Left lung (tissue), 10 donors: ENCODE results near the gene ZBTB12. TPM values are rescaled to one million over a fixed set of nuclear protein-coding genes. Genes with fewer than 3 reads are reported as not detected.
"Not testable (repeated sequence)": the region's sequence is repeated elsewhere in the genome, so short reads cannot be mapped to it uniquely, and the experiment has no call there.

ENCODE experiments used
- ATAC-seq: fragments of 200-7000 bp; cut with Tn5 transposase; one replicate; pipeline ENCODE4 v1.9.1; 2020; ENCODE audit warnings: moderate library complexity
- DNase-seq, 4 donors: peaks; one replicate each; pipeline ENCODE4 v3.0.0-alpha.2; 2013 to 2020
- H3K27ac ChIP-seq, 2 donors: fragments of 200-600 bp; sonication (generic) in 1 of 2; one replicate each; pipeline versions ENCODE4 v1.5.0 to v1.8.0; 2020 to 2021
- H3K27me3 ChIP-seq, 2 donors: fragments of 200-600 bp; sonication (generic) in 1 of 2; one replicate each; pipeline versions ENCODE4 v1.5.0 to v1.8.0; 2020 to 2021
- H3K36me3 ChIP-seq, 2 donors: fragments of 200-600 bp; sonication (generic) in 1 of 2; one replicate each; pipeline versions ENCODE4 v1.5.0 to v1.8.0; 2020 to 2021
- H3K4me1 ChIP-seq, 2 donors: fragments of 200-600 bp; one replicate each; pipeline ENCODE4 v1.8.0; 2021
- H3K4me3 ChIP-seq, 2 donors: fragments of 200-600 bp; sonication (generic) in 1 of 2; one replicate each; pipeline versions ENCODE4 v1.5.0 to v1.8.0; 2020 to 2021; ENCODE audit warnings: mild to moderate bottlenecking in 1 of 2
- H3K9me3 ChIP-seq, 2 donors: fragments of 200-600 bp; sonication (generic) in 1 of 2; one replicate each; pipeline versions ENCODE4 v1.5.0 to v1.8.0; 2020 to 2021
- CTCF ChIP-seq, 2 donors: fragments of 200-600 bp; sonication (generic) in 1 of 2; IDR thresholded peaks; one replicate each; pipeline versions ENCODE4 v1.5.0 to v1.8.0; 2021; ENCODE audit warnings: antibody characterized with exemption in 2 of 2
- intact Hi-C, 2 donors: fragments of 100-400 bp; cut with DNase I; formaldehyde crosslinking; loops; one replicate each; pipeline versions ENCODE4 v1.11.2 to v1.14.2; 2022
- polyA plus RNA-seq, 6 donors: library from polyadenylated mRNA; unstranded; fragments of 120-200 nt; gene quantifications; one replicate each; pipeline ENCODE4 v1.2.1, GENCODE V29; 2013; ENCODE audit not compliant: insufficient read length in 6 of 6
- total RNA-seq, 2 donors: library from RNA; stranded (reverse); fragmentation: NEBNext Ultra II Directional; extraction: Animal tissue kit (Norgen Biotek cat#: 25700); gene quantifications; one replicate each; pipeline ENCODE4 v1.2.1, GENCODE V29; 2021
- donor health status: DM: no; HTN: yes; CAD: no.
- donor health status: DM: no; HTN: no; CAD: no.

ZBTB12 gene
- total and polyA plus RNA-seq, 8 donors: 4.8 to 23.4 (median 21.8) TPM

GRCh38 chr6:31915756-31916155, 13.9 kb upstream of the ZBTB12 start:
- H3K4me1 ChIP-seq: peaks cover 0 to 17% of the 10 kb centered on the region in 2 donors
- no peaks in the 10 kb centered on the region for H3K36me3 ChIP-seq
- no peaks in the 10 kb centered on the region for H3K9me3 ChIP-seq
- DNase-seq: no peak
- no peak for ATAC-seq
- intact Hi-C loops: no loop called here
- TF ChIP-seq CTCF (IDR thresholded peaks at IDR 0.05): no peak
- no peak overlapping the region for H3K27ac ChIP-seq
- no peaks in the 10 kb centered on the region for H3K27me3 ChIP-seq
- no peak overlapping the region for H3K4me3 ChIP-seq

- no peak overlapping the region for H3K4me3 ChIP-seq
- H3K27me3 ChIP-seq: no peaks in the 10 kb centered on the region
- H3K4me1 ChIP-seq: peaks cover 0 to 15% of the 10 kb centered on the region in 2 donors
- no peaks in the 10 kb centered on the region for H3K36me3 ChIP-seq
- TF ChIP-seq CTCF (IDR thresholded peaks at IDR 0.05): no peak
- DNase-seq (no peak), ATAC-seq (no peak)
- no peak overlapping the region for H3K27ac ChIP-seq
- intact Hi-C loops: no loop called here
- no peaks in the 10 kb centered on the region for H3K9me3 ChIP-seq
Observed at GRCh38 chr6:31915351-31915750, 13.5 kb upstream of the ZBTB12 start.

DNA sequence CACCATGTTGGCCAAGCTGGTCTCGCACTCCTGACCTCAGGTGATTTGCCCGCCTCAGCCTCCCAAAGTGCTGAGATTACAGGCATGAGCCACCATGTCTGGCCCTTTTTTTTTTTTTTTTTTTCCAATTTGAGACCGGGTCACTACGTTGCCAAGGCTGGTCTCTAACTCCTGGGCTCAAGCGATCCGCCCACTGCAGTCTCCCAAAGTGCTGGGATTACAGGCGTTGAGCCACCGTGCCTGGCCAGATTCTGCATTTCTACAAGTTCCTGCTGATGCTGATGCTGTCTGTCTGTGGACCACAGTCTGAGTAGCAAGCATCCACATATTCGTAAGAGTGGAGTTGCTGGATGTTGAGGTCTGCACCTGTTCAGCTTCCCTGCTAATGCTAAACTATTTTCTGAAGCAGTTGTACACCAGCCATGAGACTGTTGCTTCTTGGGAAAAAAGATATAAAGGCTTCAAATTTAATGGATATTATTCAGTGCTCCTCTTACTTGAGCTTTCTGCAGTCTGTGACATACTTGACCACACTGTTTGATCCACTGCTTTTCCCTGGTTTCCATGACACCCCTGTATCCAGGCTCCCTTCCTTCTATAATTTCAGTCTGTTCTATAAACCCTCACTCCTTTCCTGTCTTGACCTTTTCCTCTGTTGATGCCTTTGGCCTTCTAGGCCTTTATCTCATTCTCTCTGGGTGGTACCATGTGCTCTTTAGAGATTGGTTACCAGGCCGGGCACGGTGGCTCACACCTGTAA, 10.1 kb upstream of the ZBTB12 start:
- H3K4me3 ChIP-seq: no peak overlapping the region

DNA sequence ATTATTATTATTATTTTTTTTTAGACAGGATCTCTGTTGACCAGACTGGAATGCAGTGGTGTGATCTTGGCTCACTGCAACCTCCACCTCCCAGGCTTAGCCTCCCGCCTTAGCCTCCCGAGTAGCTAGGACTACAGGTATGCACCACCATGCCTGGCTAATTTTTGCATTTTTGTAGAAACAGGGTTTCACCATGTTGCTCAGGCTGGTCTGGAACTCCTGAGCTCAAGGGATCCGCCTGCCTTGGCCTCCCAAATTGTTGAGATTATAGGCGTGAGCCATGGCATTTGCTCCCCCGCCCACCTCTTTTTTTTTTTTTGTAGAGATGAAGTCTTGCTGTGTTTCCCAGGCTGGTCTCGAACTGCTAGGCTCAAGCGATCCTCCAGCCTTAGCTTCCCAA, 7.4 kb upstream of the ZBTB12 start:
- DNase-seq, H3K27ac ChIP-seq, intact Hi-C loops, H3K9me3 ChIP-seq, H3K4me3 ChIP-seq, H3K27me3 ChIP-seq, H3K36me3 ChIP-seq, ATAC-seq: not testable (repeated sequence)
- peaks cover 4 to 26% of the 10 kb centered on the region in 2 donors for H3K4me1 ChIP-seq

More for the DNA sequence above, 10.1 kb upstream of the ZBTB12 start:
- Histone ChIP-seq H3K27ac (peak overlapping the region in 1 of 2 donors; percentile 28), H3K36me3 (no peaks in the 10 kb centered on the region), H3K27me3 (no peaks in the 10 kb centered on the region), H3K4me1 (peaks cover 3 to 25% of the 10 kb centered on the region in 2 donors), H3K9me3 (no peaks in the 10 kb centered on the region)
- intact Hi-C loops: no loop called here
- ATAC-seq (no peak), DNase-seq (no peak)
- no peak for TF ChIP-seq CTCF (IDR thresholded peaks at IDR 0.05)

- intact Hi-C loops: no loop called here
Observed at GRCh38 chr6:31908791-31909190, 6.9 kb upstream of the ZBTB12 start.

DNA sequence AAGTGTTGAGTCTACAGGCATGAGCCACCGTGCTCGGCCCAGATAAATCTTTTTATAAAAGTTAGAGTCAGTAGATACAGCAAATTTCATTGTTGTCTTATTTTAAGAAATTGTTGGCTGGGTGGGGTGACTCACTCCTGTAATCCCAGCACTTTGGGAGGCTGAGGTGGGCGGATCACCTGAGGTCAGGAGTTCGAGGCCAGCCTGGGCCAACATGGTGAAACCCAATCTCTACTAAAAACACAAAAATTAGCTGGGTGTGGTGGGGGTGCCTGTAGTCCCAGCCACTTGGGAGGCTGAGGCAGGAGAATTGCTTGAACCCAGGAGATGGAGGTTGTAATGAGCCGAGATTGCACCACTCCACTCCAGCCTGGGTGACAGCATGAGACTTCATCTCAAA, 6.4 kb upstream of the ZBTB12 start:
- H3K9me3 ChIP-seq, H3K4me3 ChIP-seq, DNase-seq, ATAC-seq, H3K27me3 ChIP-seq, H3K36me3 ChIP-seq, intact Hi-C loops, H3K27ac ChIP-seq: not testable (repeated sequence)
- H3K4me1 ChIP-seq: peaks cover 4 to 26% of the 10 kb centered on the region in 2 donors

More at GRCh38 chr6:31908791-31909190, 6.9 kb upstream of the ZBTB12 start:
- H3K27me3 ChIP-seq: no peaks in the 10 kb centered on the region
- no peaks in the 10 kb centered on the region for H3K9me3 ChIP-seq
- H3K27ac ChIP-seq: no peak overlapping the region
- H3K4me3 ChIP-seq: no peak overlapping the region
- ATAC-seq (no peak), DNase-seq (no peak)
- TF ChIP-seq CTCF (IDR thresholded peaks at IDR 0.05): no peak
- peaks cover 4 to 26% of the 10 kb centered on the region in 2 donors for H3K4me1 ChIP-seq
- no peaks in the 10 kb centered on the region for H3K36me3 ChIP-seq
